NCI-H2107 (cell line): Measurements from ENCODE around the gene ACSS1.

Experiments
- DNase-seq: peaks from one replicate; lab custom pipeline; 2025; lab: John Stamatoyannopoulos, UW

Gene ACSS1

GRCh38 chr20:25046181-25046641, 11.7 kb downstream of the ACSS1 start:
- DNase-seq: no peak

- no peak for DNase-seq
Measured at GRCh38 chr20:25045343-25045712, 12.6 kb downstream of the ACSS1 start.

- DNase-seq: no peak
Measured at GRCh38 chr20:25044660-25045342, 13.1 kb downstream of the ACSS1 start.

- no peak for DNase-seq
Measured at GRCh38 chr20:25044261-25044560, 13.7 kb downstream of the ACSS1 start.

- no peak for DNase-seq
Measured at GRCh38 chr20:25043499-25044260, 14.3 kb downstream of the ACSS1 start.

- DNase-seq: no peak
Measured at GRCh38 chr20:25042531-25043498, 15.1 kb downstream of the ACSS1 start.

- DNase-seq: no peak
Measured at GRCh38 chr20:25041813-25042530, 16.0 kb downstream of the ACSS1 start.

- DNase-seq: no peak
Measured at GRCh38 chr20:25040438-25040831, 17.5 kb downstream of the ACSS1 start.

- no peak for DNase-seq
Measured at GRCh38 chr20:25039697-25040437, 18.1 kb downstream of the ACSS1 start.

GRCh38 chr20:25038591-25039015, 19.3 kb downstream of the ACSS1 start:
- no peak for DNase-seq

- no peak for DNase-seq
Measured at GRCh38 chr20:25038103-25038410, 19.9 kb downstream of the ACSS1 start.

GRCh38 chr20:25037288-25038102, 20.4 kb downstream of the ACSS1 start:
- DNase-seq: no peak

- DNase-seq: no peak
Measured at GRCh38 chr20:25036331-25036936, 21.5 kb downstream of the ACSS1 start.

- DNase-seq: no peak
Measured at GRCh38 chr20:25035921-25036320, 22.0 kb downstream of the ACSS1 start.

- DNase-seq: no peak
Measured at GRCh38 chr20:25033924-25034300, 24.0 kb downstream of the ACSS1 start.

GRCh38 chr20:25033265-25033923, 24.5 kb downstream of the ACSS1 start:
- no peak for DNase-seq

GRCh38 chr20:25032478-25033264, 25.3 kb downstream of the ACSS1 start:
- no peak for DNase-seq

- DNase-seq: no peak
Measured at GRCh38 chr20:25032065-25032477, 25.9 kb downstream of the ACSS1 start.

GRCh38 chr20:25031241-25031640, 26.7 kb downstream of the ACSS1 start:
- no peak for DNase-seq
